HG02938 (cell line): ENCODE data around the gene CD200.

ENCODE experiments used
- ATAC-seq: cut with Tn5 transposase; IDR thresholded peaks from one replicate; pipeline ENCODE4 v1.9.1; 2021; ENCODE audit warnings: mild to moderate bottlenecking, moderate library complexity; ENCODE audit not compliant: unreplicated experiment

Gene CD200, protein sequence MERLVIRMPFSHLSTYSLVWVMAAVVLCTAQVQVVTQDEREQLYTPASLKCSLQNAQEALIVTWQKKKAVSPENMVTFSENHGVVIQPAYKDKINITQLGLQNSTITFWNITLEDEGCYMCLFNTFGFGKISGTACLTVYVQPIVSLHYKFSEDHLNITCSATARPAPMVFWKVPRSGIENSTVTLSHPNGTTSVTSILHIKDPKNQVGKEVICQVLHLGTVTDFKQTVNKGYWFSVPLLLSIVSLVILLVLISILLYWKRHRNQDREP

DNA sequence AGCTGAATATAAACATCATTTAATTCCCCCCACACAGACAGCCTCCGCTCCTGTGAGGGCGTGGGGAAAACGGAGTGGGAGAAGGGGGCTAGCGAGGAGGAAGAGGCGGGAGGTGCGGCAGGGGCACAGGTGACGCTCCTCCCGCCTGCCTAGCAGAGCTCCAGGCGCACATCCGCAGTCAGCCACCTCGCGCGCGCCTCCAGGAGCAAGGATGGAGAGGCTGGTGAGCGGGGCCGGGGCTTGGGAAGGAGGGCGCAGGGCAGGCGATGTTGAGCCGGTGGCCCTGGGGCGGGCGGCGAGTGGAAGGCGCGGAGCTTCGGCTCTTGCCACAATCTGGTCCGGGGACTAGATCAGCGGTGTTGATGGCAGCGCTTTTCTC, at the start of gene CD200:
TSS of gene CD200 (plus strand) at position 155 of the 379 bp plus-strand sequence. CDS start at position 212, 57 bp downstream.
- ATAC-seq: peak; percentile 44

DNA sequence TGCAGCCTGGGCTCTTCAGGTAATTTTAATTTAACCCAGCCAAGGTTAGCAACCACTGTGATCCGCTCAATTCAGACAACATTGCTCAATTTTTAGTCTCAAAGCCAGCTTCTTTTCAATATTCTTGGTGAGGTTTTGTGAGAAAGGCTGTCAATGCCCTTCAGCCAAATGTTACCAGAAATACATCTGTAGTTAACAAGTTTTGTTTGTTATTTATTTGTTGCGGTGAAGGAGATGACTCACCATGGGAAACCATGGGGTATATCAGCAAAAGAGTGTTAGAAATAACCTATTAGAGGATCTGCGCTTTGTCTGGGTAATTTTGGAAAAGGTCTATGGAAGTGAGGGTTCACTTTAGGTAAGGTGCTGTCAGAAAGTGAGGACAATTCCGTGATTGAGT, 43.9 kb upstream of the CD200 start:
- no peak for ATAC-seq

DNA sequence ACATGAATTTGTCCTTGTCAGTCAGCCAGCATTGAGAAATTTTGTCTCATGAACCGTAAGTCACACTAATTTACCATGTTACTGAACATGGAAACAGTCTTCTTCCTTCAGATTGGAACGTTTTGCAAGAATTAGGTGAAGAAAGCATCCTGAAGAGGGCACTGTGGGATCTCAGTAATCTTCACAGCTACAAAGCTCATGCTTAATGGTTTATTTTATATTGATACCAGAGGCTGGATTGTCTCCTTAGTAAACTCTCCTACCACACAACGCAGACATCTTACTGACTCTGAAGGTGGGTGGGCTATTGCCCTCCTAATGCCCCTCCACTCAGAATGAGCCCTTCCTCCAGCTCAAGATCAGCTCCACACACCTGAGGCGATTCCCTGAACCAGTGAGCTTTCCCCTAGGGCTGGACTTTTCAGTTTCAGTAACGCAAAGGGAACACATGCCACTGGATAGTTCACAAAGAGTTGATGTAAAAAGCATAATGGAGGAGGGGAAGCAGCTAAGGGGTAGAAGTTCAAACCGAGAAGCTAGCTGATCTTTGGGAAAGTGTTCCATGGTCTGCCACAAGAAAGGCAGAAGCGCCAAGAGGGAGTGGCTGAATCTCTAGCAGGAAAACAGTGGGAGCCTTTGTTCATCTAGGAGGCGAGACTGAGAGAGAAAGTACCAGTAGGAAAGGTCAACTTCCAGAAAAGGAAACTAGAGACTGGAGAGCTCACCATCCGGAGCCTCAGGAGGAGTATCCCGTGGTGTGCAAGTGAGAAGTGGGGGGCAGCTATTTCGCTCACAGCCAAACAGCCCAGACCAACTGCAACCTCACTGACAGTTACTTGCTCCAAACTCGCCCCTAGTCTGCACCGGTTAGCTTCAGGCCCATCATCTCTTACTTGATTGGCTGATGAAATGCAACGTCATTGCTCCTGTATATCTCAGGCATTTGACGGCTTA, 39.3 kb upstream of the CD200 start, which contains the start of gene SLC9C1:
TSS of gene SLC9C1 (minus strand) at position 849 of the 954 bp plus-strand sequence. CDS start 7,425 bp downstream, outside the sequence.
- no peak for ATAC-seq

DNA sequence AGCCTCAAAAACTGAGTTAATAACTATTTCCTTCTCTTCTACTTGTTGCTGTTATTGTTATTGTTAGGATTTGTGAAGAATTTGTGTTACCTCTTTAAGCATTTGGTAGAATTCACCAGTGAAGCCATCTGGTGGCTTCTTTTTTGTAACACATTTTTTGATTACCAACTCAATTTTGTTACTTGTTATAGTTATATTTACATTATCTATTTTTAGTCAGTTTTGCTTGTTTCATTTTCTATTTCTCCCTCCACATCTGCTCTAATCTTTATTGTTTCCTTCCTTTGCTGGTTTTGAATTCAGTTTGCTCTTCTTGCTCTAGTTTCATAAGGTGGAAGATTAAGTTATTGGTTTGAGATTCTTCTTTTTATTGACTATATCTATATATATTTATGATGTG, 35.2 kb upstream of the CD200 start:
- no peak for ATAC-seq

DNA sequence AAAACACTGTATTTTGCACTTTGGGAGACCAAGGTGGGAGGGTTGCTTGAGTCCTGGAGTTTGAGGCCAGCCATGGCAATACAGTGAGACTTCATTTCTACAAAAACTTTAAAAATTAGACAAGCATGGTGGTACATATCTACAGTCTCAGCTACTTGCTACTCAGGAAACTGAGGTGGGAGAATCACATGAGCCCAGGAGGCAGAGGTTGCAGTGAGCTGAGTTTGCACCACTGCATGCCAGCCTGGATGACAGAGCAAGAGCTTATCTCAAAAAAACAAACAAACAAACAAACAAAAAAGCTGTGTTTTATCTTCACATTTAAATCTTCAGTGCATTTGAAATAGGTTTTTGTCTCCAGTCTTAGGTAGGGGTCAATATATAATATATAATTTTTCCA, 34.2 kb upstream of the CD200 start:
- no peak for ATAC-seq

DNA sequence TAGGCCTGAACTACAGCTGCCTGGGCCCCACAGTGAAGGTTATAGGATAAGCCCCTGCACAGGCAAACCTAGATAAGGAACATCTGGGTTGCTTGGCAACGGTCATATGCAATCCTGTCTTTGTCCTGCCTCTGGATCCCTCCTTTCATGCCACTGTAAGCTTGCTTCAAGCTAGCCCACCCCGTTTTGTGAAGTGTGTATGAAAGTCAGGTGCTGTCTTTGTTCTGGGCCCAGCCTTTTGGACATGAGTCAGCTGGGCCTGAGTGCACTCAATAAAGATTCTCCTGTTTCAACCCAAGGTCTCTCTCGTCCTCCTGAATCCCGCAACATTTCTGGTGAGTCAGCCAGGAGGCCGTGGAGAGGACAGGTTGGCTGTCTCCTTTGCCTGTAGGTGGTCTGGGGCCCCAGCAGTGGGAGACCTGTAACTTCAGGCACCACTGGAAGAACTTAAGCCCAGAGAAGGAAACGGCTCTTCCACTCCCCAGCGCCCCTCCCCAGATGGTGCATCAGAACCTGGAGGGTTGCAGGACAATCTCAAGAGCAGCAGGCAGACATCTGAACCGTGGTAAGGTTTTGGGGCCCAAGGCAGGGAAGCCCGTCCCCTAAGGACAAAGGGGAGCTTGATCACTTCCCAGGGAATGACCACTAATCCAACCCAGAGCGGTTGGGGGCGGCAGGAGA, 30.7 kb upstream of the CD200 start:
- no peak for ATAC-seq

DNA sequence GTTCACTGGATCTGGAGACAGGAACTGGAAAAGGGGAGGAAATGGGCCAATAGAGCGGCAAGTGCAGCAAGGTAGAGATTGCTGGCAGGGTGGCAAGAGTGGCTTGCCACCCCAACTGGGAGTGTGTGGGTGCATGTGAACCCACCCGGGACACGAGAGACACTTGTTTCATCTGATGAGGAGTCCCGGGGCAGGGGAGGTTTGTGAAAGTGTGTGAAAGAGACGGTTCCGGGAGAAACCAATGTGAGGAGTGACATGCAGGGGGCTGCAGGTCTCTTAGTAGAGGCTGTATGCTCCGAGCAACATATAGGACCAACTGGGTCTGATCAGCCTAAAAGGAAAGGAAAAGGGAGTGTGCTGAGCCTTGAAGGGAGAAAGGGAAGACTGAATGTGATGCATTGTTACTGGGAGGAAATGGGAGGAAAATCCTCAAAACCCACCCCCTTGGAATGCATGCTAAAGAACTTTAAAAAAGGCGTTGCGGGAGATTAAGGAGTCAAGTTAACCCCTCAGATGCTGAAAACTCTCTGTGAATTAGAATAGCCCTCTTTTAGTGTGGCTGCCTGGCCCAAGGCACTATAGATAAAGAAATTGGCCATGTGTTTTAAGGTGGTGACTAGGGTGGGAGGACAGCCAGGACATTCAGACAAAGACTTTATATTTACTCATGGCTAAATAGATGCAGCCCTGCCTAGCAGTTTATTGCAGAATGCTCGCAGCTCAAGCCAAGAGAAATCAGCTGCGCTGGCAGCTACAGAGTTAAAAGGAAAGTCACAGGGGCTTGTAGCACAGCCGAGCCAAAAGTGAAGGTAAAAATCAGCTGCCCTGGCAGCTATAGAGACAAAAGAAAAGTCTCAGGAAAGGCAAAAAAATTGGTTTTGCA, 29.8 kb upstream of the CD200 start:
- ATAC-seq: peak; percentile 20

DNA sequence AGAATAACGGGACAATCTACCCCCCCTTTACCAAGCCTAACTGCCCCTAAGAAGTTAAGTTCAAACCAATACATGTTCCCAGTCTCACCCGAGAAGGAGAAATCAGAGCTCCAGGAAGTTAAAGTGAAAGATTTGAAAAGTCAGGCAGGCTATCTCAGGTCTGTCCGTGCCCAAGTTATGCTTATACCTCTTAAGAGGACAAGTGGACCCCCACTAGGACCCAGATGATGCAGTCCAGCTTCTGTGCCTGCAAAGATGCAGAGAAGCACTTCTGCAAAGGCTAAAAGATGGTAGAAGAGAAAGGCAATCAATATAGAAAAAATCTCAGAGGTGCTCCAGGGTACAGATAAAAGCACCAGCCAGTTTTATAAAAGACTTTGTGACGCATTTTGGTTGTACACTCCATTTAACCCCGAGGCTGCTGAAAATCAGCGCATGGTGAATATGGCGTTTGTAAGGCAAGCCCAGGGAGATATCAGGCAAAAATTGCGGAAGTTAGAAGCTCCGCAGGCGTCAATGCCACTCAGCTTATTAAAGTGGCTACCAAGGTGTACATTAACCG, 29.1 kb upstream of the CD200 start:
- ATAC-seq: peak; percentile 59

DNA sequence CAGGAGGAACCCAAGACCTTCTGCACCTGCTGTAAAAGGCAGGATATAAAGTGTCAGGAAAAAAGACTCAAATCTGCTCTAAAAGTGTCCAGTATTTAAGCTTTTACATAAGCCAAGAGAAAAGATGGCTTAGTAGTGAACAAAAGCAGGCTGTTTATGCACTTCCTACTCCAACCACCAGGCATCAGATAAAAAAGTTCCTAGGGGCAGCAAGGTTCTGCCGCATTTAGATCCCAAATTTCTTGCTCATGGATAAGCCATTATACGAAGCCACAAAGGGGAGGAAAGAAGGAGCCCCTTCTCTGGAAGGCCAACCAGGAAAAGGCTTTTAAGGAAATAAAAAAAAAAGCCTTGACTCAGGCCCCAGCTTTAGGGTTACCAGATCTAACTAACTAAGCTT, 28.3 kb upstream of the CD200 start:
- no peak for ATAC-seq

DNA sequence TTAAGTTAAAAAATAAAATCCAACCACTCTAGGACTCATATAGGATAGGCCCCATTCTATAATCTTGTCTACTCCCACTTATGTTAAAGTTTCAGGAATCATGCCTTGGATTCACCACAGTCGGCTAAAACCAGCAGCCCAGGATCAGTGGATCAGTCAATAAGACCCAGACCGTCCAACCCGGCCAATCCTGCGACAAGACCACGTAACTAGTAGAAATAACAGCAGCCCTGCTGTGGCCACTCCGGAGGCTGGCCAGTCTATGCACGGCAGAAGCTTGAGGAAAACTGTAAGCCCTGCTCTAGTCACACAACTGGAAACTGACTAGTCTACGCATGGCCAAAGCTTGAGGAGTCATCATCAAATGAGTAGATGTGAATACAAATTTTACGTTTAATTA, 26.1 kb upstream of the CD200 start:
- ATAC-seq: no peak

DNA sequence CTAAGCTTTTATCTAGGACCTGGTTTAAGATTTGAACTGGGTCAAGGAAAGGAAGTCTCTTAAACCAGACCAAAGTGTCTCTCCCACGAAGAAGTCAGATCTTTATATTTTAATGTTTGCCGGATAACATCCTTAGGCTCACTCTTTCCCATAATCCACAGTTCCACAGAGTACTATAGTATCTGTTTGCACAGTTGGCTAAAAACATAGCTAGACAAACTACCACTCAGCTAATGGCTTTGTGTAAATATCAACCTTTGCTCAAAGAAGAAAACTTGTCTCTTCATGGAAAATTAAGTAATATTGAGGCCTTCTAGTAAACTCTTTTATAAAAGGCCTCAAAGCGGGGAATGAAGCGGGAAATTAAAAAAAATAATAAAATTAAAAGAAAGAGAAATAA, 25.4 kb upstream of the CD200 start:
- ATAC-seq: no peak

DNA sequence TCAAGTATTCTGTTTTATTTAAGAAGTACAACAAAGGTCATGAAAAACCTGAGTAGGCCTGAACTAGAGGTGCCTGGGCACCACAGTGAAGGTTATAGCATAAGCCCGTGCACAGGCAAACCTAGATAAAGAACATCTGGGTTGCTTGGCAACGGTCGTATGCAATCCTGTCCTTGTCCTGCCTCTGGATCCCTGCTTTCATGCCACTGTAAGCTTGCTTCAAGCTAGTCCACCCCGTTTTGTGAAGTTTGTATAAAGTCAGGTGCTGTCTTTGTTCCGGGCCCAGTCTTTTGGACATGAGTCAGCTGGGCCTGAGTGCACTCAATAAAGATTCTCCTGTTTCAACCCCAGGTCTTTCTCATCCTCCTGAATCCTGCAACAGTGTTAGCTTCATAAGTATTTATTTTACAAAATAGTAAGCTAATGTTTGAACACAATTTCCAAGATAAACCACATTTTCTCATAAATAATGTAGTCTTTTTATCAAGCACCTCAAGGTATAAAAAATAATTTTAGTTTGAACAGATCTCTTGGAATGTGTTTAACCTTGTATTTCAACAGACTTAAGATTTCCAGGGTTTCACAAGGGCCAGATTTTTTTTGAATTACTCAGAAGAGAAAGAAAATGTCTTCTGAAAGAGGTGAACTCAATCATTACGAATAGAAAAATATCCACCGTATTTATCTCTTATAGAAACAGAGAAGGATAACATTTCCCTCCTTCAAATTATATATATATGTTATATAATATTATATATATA, 24.6 kb upstream of the CD200 start:
- ATAC-seq: no peak

DNA sequence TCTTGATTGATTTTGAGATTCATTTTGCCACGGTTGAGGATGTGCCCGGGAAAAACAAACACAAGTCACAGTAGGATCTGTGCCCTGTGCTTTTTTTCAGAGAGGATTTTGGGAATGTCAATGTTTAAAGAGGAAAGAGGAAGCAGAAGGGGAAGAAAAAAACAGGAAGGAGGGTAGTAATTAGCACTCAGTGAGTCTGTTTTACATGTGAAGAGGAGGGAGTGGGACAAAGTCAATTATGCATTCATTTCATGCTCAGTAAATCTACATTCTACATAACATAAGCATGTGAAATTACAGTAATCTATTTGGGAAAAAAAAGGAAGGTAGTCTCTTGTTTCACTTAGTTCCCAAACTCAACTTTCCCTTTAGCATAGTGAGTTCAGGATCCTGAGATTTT, 18.3 kb upstream of the CD200 start:
- ATAC-seq: no peak

DNA sequence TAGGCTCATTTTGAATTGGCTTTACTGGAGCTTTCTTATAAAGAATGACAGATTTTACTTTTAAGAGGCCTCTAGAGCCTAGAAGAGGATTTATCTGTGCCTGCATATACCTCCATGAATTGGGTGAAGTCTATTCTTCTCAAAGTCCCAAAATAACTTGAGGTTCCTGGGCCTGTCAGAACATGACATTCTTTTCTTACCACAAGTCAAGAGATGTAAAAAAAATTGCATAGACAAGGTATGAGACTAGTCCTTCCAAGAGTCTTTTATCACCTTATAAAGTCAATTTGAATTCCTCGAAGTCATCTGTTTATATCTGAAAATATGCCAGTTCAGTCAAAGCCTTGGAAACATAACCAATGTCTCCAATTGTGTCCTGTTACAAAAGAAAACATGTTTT, 17.2 kb upstream of the CD200 start:
- ATAC-seq: no peak

DNA sequence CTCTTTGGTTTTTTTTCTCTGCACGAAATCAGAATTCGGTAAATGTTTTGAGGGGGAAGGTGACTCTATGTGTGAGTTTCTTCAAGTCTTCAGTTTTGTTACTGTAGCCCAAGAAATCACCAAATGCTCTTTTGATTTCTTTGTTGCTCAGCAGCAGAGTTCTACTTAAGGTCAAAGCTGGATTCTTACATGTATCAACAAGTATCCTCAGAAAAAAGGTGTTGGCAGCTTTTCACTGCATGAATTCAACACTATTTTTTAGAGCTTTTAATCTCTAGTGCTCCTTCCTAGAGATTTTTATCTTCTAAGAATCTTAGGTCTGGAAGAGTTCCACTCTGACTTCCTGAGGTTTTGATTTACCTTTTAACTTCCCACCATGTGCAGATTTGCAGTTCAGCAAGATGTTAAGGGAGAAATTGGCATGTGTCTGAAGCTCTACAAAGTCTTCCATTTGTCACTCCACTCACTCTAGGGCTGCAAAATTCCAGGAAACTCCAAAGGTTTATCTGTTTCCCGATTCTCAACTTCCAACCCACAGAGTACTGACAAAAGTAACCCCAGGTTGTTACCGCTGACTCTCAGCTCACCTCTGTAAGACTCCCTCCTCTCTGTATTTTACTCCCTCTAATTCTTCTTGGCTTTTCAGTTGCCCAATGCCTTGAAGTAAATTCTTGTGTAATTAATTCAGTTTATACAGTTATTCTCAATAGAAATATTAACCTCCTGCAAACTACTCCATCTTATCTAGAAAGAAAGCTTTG, 13.3 kb upstream of the CD200 start:
- no peak for ATAC-seq

DNA sequence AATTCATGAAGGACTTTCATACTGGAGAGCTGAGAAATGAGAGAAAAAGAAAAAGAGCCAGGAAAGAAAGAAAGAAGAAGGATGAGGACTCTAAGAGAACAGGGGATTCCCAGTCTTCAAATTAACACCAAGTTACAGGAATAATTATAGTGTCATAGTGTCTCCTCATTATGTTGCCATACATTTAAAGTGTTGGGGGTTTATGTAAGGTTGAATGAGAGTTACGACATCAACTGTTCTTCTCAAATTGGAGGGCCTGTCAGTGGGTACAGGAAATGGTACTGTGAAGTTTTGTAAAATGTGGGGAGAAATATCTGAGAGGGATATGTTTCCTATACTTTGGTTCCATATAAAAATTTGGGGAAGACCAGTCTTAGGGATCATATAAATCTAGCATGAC, 12.3 kb upstream of the CD200 start:
- no peak for ATAC-seq

DNA sequence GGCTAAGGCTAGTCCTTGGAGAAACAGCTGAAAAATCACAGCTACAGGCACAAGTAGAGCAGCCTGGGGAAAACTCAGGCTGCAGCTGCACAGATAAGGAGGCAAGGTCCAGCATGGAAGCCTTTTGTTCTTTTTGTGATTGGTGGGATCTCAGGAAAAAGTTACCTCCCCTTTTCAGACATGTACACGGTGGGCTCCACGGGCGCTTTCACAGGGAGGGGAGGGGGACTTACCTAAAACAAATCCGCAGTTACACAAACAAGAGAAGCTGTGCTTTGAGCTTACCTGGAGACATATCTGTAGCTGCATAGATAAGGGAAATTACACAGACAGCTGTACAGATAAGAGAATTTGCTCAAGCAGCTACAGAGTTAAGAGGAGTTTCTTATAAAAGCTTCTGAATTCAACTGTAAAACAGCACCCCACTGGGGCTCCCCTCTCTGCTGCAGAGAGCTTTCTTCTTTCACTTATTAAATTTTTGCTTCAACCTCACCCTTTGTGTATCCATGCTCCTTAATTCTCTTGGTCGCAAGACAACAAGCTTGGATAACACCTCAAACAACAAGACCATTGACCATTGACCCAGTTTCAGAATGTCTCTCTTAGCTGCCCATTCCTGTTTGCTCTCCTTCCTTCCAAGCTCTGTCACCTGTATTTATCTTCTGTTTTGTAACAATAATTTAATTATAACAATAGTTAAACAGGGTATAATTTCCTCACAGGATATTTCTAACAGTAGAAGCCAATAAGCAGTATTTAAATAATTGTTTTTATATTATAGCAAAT, 10.9 kb upstream of the CD200 start:
- no peak for ATAC-seq

DNA sequence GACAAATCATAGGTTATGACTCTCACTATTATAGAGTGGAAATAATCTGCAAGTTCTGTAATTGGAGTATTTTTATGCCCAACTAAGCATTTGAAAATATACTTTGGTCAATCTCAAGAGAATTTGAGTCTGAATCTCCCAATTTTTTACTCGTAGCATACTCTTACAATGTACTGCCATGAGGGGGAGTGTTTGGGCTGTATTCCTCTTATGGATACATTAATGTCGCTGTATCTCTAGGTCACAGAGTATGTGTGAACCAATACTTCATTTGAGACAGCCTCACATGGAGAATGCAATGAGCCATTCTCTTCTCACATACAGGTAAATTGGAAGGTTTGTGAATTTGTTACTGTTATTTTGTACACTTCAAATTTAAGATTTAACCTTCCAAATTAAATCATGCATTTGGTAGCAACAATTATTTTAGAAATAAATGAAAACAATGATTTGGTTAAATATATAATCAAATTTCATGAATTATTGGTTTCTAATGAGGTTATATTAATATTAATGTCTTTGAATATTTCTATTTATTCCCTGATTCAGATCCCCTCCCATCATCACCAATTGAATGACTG, 5.5 kb upstream of the CD200 start:
- ATAC-seq: peak; percentile 94
